GM18519 (cell line): ENCODE results near the gene GABRA6.
"Not testable (repeated sequence)": the region's sequence is repeated elsewhere in the genome, so short reads cannot be mapped to it uniquely, and the experiment has no call there.

Source experiments
- ATAC-seq: cut with Tn5 transposase; IDR thresholded peaks from one replicate; pipeline ENCODE4 v1.9.1; 2021; ENCODE audit warnings: mild to moderate bottlenecking, moderate library complexity; ENCODE audit not compliant: unreplicated experiment, low FRiP score

GABRA6 gene

GRCh38 chr5:161685461-161685860, at the start of gene GABRA6:
GABRA6 (plus strand) TSS chr5:161685721; CDS start chr5:161685990, 269 bp downstream.
- no peak for ATAC-seq

DNA sequence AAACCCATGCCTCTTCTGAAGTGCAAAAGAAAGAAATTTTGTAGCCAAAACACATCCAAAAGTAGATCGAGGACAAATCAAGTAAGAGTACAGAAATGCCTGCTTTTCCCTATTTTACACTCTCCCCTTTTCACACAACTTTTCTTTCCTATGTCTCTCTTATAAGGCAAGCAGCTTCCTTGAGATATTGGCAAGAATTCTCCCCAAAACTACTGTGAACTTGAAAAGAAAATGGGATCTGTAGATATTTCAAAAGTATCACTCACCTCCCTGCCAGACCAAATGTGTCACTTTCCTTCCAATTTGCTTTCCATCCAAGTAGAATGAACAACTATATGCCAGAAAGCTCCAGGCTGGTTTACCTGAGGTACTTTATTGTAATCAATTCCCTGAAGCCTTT, 47.9 kb upstream of the GABRA6 start:
- ATAC-seq: no peak

DNA sequence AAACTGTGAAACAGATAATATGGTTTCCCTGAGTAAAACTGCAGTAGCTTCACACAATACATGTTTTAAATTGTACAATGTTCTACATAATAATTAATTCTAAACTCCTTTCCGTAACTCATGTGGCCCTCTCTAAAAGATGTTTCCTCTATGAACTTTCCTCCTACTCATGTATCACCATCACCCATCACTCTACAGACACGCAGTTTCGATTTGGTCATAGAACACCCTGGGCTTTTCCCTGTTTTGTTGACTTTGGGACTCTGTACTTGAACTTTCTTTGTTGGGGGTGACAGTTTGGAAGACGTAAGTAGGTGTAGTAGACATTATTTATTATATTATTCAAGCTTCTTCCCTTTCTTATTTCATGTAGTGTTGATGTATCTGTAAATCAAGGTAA, 44.1 kb upstream of the GABRA6 start:
- no peak for ATAC-seq

DNA sequence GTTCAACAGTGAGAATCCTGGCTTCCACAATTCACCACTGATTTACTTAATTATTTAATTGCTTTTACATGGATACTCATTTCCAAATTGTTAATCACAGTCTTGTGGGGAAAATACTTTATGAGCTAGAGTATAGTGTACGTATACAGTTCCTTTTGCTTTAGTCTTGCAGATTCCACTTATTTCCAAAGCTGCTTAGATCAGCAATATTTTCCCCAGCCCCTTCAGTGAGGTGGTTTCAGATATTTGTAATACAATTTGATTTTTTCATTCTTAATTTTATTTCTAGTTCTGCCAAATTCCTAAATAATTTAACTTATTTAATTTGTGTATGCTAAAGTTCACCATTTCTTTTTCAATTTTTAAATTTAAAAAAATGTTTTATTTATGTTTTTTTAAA, 40.3 kb upstream of the GABRA6 start:
- ATAC-seq: no peak

DNA sequence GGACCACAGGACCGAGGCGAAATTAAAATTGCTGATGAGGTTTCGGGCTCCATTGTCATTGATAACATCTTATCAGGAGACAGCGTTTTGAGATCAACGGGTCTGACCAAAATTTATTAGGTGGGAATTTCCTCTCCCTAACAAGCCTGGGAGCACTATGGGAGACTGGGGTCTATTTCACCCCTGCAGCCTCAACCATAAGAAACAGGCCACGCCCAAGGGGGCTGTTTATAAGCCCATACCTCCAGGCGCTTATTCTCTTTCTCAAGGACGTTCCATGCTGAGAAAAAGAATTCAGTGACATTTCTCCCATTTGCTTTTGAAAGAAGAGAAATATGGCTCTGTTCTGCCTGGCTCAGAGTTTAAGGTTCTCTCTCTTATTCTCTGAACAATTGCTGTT, 33.6 kb upstream of the GABRA6 start:
- not testable (repeated sequence) for ATAC-seq

DNA sequence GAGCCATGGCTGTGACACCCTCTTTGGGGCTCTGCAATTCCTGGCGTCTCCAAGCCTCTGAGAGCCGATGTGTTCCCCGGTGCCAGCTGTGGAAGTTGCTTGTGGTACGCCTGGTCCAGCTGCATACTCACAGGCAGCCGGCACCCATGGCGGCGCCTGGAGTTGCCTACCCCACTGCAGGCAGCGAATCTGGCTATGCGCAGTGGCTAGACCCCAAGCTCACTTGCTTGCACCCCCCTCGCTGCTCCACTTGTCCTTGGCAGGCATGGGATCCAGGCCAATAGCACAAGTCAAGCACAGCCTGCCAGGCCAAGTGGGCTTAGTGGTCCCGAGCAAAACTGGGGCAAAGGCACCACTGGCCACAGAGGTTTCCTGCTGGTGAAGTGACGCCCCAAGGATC, 24.7 kb upstream of the GABRA6 start:
- ATAC-seq: no peak

DNA sequence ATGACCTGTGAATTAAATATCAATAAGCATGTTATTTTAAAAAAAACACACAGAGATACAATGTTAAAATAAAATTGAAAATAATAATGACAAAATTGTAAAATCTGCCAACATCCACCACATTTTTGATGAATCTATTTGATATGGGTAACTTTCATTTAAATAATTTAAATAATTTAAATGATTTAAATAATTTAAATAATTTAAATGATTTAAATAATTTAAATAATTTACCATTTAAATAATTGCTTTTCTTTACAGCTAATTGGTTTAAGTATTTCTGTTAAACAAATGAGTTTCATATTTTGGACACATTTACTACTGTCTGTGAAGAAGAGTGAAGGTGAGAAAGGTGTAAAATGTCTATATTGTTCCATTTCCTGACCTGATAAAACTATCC, 22.1 kb upstream of the GABRA6 start:
- no peak for ATAC-seq

- no peak for ATAC-seq
These were observed 9.4 kb upstream of the GABRA6 start for GRCh38 chr5:161676103-161676502.

DNA sequence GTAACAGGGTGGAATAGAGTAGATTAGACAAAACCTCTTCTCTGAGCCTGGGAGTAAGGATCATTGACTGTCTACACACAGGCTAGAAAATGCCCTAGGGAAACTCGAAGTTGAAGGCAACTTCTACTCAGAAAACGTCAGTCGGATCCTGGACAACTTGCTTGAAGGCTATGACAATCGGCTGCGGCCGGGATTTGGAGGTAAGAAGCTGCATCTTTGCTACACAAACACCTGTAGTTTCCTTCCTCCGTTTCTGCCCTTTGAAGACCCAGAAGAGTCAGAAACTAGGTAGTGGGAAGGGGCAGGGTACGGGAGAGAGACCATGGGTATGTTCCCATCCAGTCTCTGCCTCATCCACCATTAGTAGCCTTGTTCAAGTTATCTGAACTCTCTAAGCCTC, 628 bp downstream of the GABRA6 start:
- ATAC-seq: no peak

DNA sequence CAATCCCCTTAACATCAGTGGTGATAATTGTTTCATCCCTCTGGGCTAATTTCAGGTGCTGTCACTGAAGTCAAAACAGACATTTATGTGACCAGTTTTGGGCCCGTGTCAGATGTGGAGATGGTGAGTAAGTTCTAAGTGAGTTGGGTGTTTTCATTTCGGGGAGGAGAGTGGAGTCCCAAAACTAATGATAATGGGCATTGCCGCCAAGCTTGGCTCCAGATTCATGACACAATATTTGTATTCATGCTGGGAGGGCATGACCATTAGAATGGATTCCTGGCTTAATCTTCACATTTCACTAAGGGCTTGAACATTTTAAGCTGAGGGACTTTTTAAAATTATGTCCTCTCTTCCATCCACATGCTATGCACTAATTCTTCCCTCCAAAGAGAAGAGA, 1.4 kb downstream of the GABRA6 start:
- no peak for ATAC-seq

DNA sequence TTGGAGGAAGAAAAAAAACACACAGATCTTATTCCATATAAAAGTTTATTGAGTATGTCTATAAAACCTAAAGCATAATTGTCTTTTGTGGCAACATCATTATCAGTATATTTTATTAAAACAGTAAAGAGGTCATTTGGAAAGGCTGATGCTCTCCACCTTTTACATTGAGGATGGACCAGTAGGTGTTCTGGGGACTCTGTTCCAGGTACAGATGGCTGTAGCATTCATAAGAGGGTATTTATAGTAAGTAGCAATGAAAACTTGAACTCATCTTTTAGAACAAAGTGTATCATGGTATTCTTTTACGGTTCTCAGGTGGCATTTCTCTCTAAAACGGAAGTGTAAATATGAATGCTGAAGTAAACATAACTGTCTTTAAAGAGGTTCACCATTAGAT, 1.8 kb downstream of the GABRA6 start:
- ATAC-seq: no peak

DNA sequence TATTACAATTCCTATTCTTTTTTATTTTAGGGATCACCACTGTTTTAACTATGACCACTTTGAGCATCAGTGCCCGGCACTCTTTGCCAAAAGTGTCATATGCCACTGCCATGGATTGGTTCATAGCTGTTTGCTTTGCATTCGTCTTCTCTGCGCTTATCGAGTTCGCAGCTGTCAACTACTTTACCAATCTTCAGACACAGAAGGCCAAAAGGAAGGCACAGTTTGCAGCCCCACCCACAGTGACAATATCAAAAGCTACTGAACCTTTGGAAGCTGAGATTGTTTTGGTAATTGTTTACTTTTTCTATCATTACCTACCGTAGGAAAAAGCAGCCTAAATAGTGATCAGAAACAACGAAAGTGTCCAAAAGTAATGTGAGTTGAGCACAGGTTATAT, 6.4 kb downstream of the GABRA6 start:
- no peak for ATAC-seq

DNA sequence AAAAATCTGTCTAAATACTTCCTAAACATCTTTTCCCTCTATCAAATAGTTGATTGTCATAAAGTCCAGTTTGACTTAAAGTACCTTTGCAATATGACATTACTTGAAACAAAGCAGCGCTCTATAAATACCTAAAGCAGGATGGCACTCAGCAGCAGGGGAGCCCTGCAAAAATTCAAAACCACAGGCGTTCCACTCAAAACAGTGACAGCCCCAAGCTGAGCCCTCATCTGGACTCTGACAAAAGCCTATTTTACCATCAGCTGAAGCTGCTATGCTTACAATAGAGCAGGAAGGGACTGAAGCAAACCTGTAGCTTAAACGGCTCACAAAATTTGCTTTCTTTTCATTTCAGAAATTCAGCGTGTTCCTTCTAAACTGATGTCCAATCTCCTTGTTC, 11.5 kb downstream of the GABRA6 start:
- no peak for ATAC-seq

DNA sequence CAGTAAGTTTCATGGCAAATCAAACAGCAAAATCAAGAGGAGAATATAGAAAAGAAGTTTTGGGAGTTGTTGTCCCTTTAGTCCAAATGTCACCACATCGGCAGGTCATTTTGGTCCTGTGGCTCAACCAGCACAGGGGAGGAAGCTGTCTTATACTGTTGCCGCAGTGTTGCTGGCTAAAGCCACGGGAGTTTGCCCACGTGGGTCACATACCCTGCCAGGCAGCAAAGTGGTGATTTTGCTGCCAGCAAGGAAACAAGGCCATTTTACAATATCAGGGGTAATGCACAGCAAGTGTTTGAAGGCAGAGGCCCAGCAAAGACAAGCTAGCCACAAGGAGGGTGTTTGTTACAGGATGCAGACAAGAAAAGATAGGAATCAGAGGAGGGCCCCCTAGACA, 14.5 kb downstream of the GABRA6 start:
- no peak for ATAC-seq

- no peak for ATAC-seq
These were observed 18.0 kb downstream of the GABRA6 start for GRCh38 chr5:161703528-161703927.

DNA sequence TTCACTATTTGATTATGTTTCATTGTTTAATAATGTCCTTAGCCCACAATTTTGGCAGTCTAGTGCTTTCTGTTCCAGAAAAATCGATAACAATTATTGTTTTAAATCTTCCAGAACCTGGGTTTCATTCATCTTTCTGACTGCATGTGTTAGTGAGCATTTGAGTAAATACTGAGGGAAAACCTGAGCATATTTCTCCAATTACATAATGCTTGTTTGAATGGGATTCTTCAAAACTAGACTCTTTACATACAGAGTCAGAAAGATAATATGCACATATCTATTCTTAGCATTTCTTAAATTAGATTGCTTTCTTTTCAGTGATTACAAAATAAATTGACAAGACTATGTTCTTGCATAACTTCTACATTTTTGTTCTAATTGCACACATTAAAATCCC, 21.9 kb downstream of the GABRA6 start:
- no peak for ATAC-seq

DNA sequence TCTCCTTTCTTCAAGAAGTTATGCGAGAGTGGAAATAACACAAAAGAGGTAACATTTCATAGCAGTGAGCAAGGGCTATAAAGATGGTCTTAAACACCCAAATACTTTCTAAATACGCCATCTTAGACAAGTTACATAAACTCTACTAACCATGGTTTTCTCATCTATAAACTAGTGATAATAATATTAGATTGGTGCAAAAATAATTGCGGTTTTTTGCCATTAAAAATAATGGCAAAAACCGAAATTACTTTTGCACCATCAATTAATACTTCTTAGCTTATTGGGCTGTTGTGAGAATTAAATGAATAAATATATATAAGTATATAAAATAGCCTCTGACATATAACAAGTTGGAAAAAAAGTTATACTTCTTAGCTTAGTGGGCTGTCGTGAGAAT, 23.7 kb downstream of the GABRA6 start:
- no peak for ATAC-seq

GRCh38 chr5:161713042-161713441, 27.5 kb downstream of the GABRA6 start:
- no peak for ATAC-seq

- no peak for ATAC-seq
These were observed 33.6 kb downstream of the GABRA6 start for GRCh38 chr5:161719157-161719556.

DNA sequence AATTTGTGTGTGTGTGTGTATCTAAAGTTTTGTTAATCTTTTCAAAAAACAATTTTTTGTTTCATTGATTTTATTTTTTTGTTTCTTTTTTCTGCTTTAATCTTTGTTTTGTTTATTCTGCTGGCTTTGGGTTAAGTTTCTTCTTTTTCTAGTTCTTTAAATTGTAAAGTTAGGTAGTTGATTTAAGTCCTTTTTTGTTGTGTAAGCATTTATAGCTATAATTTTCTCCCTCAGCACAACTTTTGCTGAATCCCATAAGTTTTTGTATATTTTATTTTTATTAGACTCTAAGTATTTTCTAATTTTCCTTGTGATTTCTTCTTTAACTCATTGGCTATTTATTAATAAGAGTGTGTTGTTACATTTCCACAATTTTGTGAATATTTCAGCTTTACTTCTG, 34.9 kb downstream of the GABRA6 start:
- ATAC-seq: no peak

- ATAC-seq: no peak
These were observed 49.2 kb downstream of the GABRA6 start for GRCh38 chr5:161734741-161735140.

GRCh38 chr5:161740433-161740832, 54.9 kb downstream of the GABRA6 start:
- no peak for ATAC-seq

DNA sequence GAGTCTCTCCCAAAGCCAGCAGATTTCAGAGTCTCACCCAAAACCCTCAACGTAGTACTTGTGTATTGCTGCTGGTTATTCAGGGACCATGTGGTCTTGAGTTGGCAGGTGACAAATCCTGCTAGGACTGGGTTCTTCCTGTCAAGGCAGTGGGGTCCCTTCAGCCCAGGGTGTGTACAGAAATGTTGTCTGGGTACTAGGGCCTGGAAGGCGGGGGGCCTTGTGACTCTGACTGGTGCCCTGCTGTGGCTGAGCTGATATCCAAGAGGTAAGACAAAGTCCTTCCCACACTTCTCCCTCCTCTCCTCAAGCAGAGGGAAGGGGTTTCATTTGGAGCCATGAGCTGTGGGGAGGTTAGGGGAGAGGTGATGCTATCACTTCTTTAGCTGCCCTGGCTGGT, 58.8 kb downstream of the GABRA6 start:
- no peak for ATAC-seq

DNA sequence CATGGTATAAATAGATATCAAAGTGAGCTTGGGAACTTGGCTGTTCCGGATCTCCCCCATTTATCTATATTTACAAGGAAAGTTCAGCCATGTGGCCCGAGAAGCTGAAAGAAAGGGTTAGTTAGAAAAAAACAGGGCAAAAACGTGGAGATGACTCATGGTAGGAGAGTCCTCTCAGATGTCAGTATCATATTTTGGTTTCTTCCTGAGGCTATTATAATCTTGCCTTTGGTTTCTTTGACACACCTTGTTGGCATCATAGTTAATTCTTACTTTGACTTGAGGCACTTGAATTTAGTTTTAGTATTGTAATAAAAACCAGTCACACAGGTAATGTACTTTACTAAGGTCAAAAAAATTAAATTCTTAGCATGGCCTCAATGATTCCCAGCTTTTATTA, 59.9 kb downstream of the GABRA6 start:
- no peak for ATAC-seq
